Measurements from ENCODE around the gene ZYX. TPM values are rescaled to one million over a fixed set of nuclear protein-coding genes. Genes with fewer than 3 reads are reported as not detected.

Gene ZYX
- polyA plus RNA-seq, 1 of the 3 experiments (the other 2 are of a cell fraction) = 271 TPM

DNA sequence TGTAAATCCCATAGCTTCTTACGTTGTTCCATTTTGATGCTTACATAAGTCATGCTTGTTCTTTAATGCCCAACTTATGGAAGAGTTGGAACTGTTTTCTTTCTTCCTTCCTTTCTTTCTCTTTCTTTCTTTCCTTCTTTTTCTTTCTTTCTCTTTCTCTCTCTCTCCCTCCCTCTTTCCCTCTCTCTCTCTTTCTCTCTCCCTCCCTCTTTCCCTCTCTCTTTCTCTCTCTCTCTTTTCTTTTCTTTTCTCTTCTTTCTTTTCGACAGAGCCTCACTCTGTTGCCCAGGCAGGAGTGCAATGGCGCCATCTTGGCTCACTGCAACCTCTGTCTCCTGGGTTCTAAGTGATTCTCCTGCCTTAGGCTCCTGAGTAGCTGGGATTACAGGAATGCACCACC lies 37.5 kb upstream of the ZYX start:
- no peaks in the 10 kb centered on the region for H3K36me3 ChIP-seq (replicated peaks in 1 of 2; ENCODE audit: control insufficient read depth in 1 of 2, insufficient read depth in 2 of 2, low read length in 1 of 2)
- no peak overlapping the region for H3K9ac ChIP-seq
- H3K27ac ChIP-seq (ENCODE audit: low read depth in 2 of 2, low read length in 1 of 2) = no peak overlapping the region
- no peaks in the 10 kb centered on the region; the same call in 1 of the 2 replicates for H3K27me3 ChIP-seq (ENCODE audit: insufficient read depth)
- H3K9me3 ChIP-seq = no peaks in the 10 kb centered on the region
- POLR2A ChIA-PET = no interaction called here
- CTCF ChIA-PET = no interaction called here
- TF ChIP-seq, protein P1, sequence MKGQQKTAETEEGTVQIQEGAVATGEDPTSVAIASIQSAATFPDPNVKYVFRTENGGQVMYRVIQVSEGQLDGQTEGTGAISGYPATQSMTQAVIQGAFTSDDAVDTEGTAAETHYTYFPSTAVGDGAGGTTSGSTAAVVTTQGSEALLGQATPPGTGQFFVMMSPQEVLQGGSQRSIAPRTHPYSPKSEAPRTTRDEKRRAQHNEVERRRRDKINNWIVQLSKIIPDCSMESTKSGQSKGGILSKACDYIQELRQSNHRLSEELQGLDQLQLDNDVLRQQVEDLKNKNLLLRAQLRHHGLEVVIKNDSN (IDR thresholded peaks at IDR 0.05; ENCODE audit: borderline replicate concordance, low read depth) = no peak
- no peak for TF ChIP-seq FOXJ3 (CRISPR knock-in tag; IDR thresholded peaks at IDR 0.05)
- H4K20me1 ChIP-seq (ENCODE audit: insufficient read depth) = no peaks in the 10 kb centered on the region
- H2AFZ ChIP-seq (ENCODE audit: low read depth) = no peak overlapping the region
- no peaks in the 10 kb centered on the region for H3K9me2 ChIP-seq
- DNase-seq = no peak
- no peaks in the 10 kb centered on the region; a peak in 1 of 4 replicates for H3K4me1 ChIP-seq (ENCODE audit: control insufficient read depth in 1 of 2, insufficient read depth in 2 of 2, low read depth in 1 of 2, low read length in 1 of 2)
- WGBS (ENCODE audit: low lambda C conversion rate) = 65% methylated on average over 3 of the region's 3 CpGs
- no peak overlapping the region for H3K4me2 ChIP-seq
- H3K4me3 ChIP-seq (ENCODE audit: low read depth in 2 of 2, low read length in 1 of 2) = no peak overlapping the region
- H3F3A ChIP-seq (replicated peaks; ENCODE audit: insufficient read depth) = no peaks in the 10 kb centered on the region
- no peaks in the 10 kb centered on the region for H3K79me2 ChIP-seq (ENCODE audit: insufficient read depth)

DNA sequence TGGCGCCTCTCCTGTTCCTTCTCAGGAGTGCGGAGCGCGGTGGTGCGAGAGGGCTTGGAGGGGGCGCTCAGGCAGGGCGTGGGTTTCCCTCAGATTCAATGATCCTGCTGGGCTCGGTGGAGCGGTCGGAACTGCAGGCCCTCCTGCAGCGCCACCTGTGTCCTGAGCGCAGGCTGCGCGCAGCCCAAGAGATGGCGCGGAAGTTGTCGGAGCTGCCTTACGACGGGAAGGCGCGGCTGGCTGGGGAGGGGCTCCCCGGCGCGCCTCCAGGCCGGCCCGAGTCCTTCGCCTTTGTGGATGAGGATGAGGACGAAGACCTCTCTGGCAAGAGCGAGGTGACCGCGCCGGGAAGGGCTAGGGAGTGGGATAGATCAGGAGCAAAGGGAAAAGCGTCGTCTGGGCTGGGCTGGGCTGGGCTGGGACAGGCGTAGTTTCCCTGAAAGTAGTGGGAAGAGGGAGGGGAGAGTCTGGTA lies 35.7 kb upstream of the ZYX start:
- H4K20me1 ChIP-seq (ENCODE audit: insufficient read depth) = no peaks in the 10 kb centered on the region
- 8% methylated on average over 29 of the region's 35 CpGs for WGBS (ENCODE audit: low lambda C conversion rate)
- H3K9me3 ChIP-seq = no peaks in the 10 kb centered on the region
- H3K4me2 ChIP-seq = peak overlapping the region; percentile 53; the same call in 1 of the 2 replicates
- TF ChIP-seq, protein P2, sequence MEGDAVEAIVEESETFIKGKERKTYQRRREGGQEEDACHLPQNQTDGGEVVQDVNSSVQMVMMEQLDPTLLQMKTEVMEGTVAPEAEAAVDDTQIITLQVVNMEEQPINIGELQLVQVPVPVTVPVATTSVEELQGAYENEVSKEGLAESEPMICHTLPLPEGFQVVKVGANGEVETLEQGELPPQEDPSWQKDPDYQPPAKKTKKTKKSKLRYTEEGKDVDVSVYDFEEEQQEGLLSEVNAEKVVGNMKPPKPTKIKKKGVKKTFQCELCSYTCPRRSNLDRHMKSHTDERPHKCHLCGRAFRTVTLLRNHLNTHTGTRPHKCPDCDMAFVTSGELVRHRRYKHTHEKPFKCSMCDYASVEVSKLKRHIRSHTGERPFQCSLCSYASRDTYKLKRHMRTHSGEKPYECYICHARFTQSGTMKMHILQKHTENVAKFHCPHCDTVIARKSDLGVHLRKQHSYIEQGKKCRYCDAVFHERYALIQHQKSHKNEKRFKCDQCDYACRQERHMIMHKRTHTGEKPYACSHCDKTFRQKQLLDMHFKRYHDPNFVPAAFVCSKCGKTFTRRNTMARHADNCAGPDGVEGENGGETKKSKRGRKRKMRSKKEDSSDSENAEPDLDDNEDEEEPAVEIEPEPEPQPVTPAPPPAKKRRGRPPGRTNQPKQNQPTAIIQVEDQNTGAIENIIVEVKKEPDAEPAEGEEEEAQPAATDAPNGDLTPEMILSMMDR (IDR thresholded peaks at IDR 0.05) = peak; percentile 61
- TF ChIP-seq RXRA (IDR thresholded peaks at IDR 0.05; ENCODE audit: borderline replicate concordance, low read depth) (no peak), RAD21 (IDR thresholded peaks at IDR 0.05; ENCODE audit: low read length) (peak; percentile 47), ELF1 (IDR thresholded peaks at IDR 0.05) (0 out of 2 replicates have a peak, but pooled peaks have one; percentile 37), SIN3A (IDR thresholded peaks at IDR 0.05; ENCODE audit: borderline replicate concordance, low read depth, low read length) (no peak)
- TF ChIP-seq, protein P3, sequence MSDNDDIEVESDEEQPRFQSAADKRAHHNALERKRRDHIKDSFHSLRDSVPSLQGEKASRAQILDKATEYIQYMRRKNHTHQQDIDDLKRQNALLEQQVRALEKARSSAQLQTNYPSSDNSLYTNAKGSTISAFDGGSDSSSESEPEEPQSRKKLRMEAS (IDR thresholded peaks at IDR 0.05; ENCODE audit: low read depth) = peak; percentile 79
- TF ChIP-seq, protein P4, sequence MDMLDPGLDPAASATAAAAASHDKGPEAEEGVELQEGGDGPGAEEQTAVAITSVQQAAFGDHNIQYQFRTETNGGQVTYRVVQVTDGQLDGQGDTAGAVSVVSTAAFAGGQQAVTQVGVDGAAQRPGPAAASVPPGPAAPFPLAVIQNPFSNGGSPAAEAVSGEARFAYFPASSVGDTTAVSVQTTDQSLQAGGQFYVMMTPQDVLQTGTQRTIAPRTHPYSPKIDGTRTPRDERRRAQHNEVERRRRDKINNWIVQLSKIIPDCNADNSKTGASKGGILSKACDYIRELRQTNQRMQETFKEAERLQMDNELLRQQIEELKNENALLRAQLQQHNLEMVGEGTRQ (IDR thresholded peaks at IDR 0.05; ENCODE audit: borderline replicate concordance, low read depth, low read length) = no peak
- peak; percentile 71 for DNase-seq
- no peaks in the 10 kb centered on the region; a peak in 1 of 4 replicates for H3K4me1 ChIP-seq (ENCODE audit: control insufficient read depth in 1 of 2, insufficient read depth in 2 of 2, low read depth in 1 of 2, low read length in 1 of 2)
- ChIA-PET POLR2A (interaction anchor here (0.6 kb wide), 1 partner anchor 9 kb away, joined by 3 read pairs; no protein-coding TSS in a partner anchor), CTCF (interaction anchor here (0.8 to 1.9 kb wide), 13 partner anchors 9 to 841 kb away, joined by 3 to 10 read pairs (median 4); partner anchors contain the start of gene CLCN1)
- H3K27me3 ChIP-seq (ENCODE audit: insufficient read depth) = no peaks in the 10 kb centered on the region
- no peaks in the 10 kb centered on the region for H3K36me3 ChIP-seq (replicated peaks in 1 of 2; ENCODE audit: control insufficient read depth in 1 of 2, insufficient read depth in 2 of 2, low read length in 1 of 2)
- peak overlapping the region; percentile 9 to 26; a peak in 2 of 4 replicates for H3K4me3 ChIP-seq (ENCODE audit: low read depth in 2 of 2, low read length in 1 of 2)
- no peak overlapping the region for H3K9ac ChIP-seq
- no peaks in the 10 kb centered on the region for H3K79me2 ChIP-seq (ENCODE audit: insufficient read depth)
- no peak overlapping the region for H3K27ac ChIP-seq (ENCODE audit: low read depth in 2 of 2, low read length in 1 of 2)
- H2AFZ ChIP-seq (ENCODE audit: low read depth) = peak overlapping the region; percentile 70; the same call in 1 of the 2 replicates
- H3K9me2 ChIP-seq = no peaks in the 10 kb centered on the region
- H3F3A ChIP-seq (replicated peaks; ENCODE audit: insufficient read depth) = no peaks in the 10 kb centered on the region
